CD4-positive, alpha-beta T cell (primary cell): ENCODE results near the gene OPCML. TPM values are rescaled to one million over a fixed set of nuclear protein-coding genes. Genes with fewer than 3 reads are reported as not detected.

ENCODE experiments used
- ATAC-seq: fragments of 200-7000 bp; cut with Tn5 transposase; one replicate; pipeline ENCODE4 v1.10.0; 2022; ENCODE audit warnings: mild to moderate bottlenecking; ENCODE audit not compliant: poor library complexity
- CTCF ChIA-PET: fragments of 350-600 bp; sonication (Branson Sonifier 250); formaldehyde crosslinking; loops from one replicate; lab custom pipeline; 2021; ENCODE audit warnings: antibody characterized with exemption, inconsistent platforms; lab: Charles Lee
- POLR2A ChIA-PET: fragments of 350-600 bp; sonication (Branson Sonifier 250); formaldehyde crosslinking; loops from one replicate; lab custom pipeline; 2021; ENCODE audit warnings: antibody characterized with exemption, inconsistent platforms; lab: Charles Lee
- DNase-seq, 14 experiments: peaks; one replicate each; pipeline ENCODE4 v3.0.0-alpha.2; 2013 to 2020; ENCODE audit warnings: mixed read lengths in 2 of 14
- H3K27ac ChIP-seq, 2 donors: one replicate each; pipeline versions ENCODE4 v1.5.1 to v1.7.0; 2013; ENCODE audit warnings: low read length in 2 of 2, low read depth in 1 of 2, mild to moderate bottlenecking in 1 of 2
- H3K27me3 ChIP-seq, 2 experiments: 1 replicate in 1 of 2; 2 replicates in 1 of 2; pipeline versions ENCODE4 v1.6.1 to v1.7.0; 2013; ENCODE audit warnings: low read length in 2 of 2, control low read depth in 1 of 2, mild to moderate bottlenecking in 1 of 2, moderate library complexity in 1 of 2; ENCODE audit not compliant: insufficient read depth in 2 of 2, control insufficient read depth in 1 of 2
- H3K36me3 ChIP-seq: one replicate; pipeline ENCODE4 v1.6.1; 2013; ENCODE audit warnings: low read length, control low read depth; ENCODE audit not compliant: insufficient read depth
- H3K4me1 ChIP-seq: one replicate; pipeline ENCODE4 v1.6.1; 2013; ENCODE audit warnings: low read length, control low read depth; ENCODE audit not compliant: insufficient read depth
- H3K4me3 ChIP-seq: one replicate; pipeline ENCODE4 v1.5.1; 2013; ENCODE audit warnings: mild to moderate bottlenecking, low read length, moderate library complexity
- H3K9me3 ChIP-seq, 2 experiments: 1 replicate in 1 of 2; 2 replicates in 1 of 2; pipeline versions ENCODE4 v1.6.1 to v1.7.0; 2013; ENCODE audit warnings: low read length in 2 of 2, mild to moderate bottlenecking in 2 of 2, control low read depth in 1 of 2, moderate library complexity in 1 of 2; ENCODE audit not compliant: control insufficient read depth in 1 of 2, insufficient read depth in 1 of 2
- H3K27ac Mint-ChIP-seq: one replicate; pipeline ENCODE4 v1.8.0; 2020; ENCODE audit warnings: mixed read lengths
- H3K27me3 Mint-ChIP-seq: one replicate; pipeline ENCODE4 v1.8.0; 2021; ENCODE audit warnings: mixed read lengths
- H3K36me3 Mint-ChIP-seq: one replicate; pipeline ENCODE4 v1.8.0; 2021; ENCODE audit warnings: low read depth, mixed read lengths
- H3K4me1 Mint-ChIP-seq: one replicate; pipeline ENCODE4 v1.8.0; 2021; ENCODE audit warnings: low read depth, mixed read lengths
- H3K4me3 Mint-ChIP-seq: one replicate; pipeline ENCODE4 v1.8.0; 2020; ENCODE audit warnings: mild to moderate bottlenecking, mixed read lengths
- H3K9me3 Mint-ChIP-seq: one replicate; pipeline ENCODE4 v1.8.0; 2020; ENCODE audit warnings: mixed read lengths
- CTCF ChIP-seq: fragments of 200-600 bp; IDR thresholded peaks from one replicate; pipeline ENCODE4 v1.8.0; 2022; ENCODE audit warnings: antibody characterized with exemption, mild to moderate bottlenecking
- intact Hi-C, 2 experiments: fragments of 100-400 bp; cut with DNase I in 1 of 2; cut with micrococcal nuclease in 1 of 2; formaldehyde crosslinking; loops; one replicate each; pipeline versions ENCODE4 v1.15.1 to v1.9.0; 2023 to 2025; cut with DNase I, micrococcal nuclease
- total RNA-seq, 174 experiments: library from RNA in 2 of 174; stranded (reverse) in 2 of 174; gene quantifications; one replicate each; pipeline ENCODE4 v1.2.3 and lab custom pipeline; 2021 to 2026

The OPCML gene
- total RNA-seq, 2 experiments from 2014 or later = not detected

DNA sequence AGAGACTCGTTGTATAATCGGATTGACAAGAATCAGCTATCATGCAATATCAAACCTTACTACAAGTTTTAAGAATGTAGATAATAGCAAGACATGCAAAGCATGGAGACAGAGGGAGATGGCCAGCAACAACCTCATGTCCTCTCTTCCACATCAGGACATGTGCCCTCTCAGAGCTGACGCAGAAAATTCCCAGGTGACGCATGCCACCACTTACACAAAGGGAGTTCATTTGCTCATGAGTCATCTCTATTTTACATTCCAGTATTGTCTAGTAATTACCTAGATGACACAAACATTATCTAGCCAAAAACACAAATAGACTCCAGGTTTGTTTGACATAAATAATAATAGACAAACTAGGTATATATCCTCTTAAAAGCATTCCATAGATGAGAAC lies 38.1 kb upstream of the OPCML start:
- Histone ChIP-seq H3K27me3 (no peaks in the 10 kb centered on the region), H3K9me3 (no peaks in the 10 kb centered on the region), H3K4me3 (no peak overlapping the region), H3K4me1 (no peaks in the 10 kb centered on the region), H3K27ac (no peak overlapping the region), H3K36me3 (no peaks in the 10 kb centered on the region)
- H3K27ac Mint-ChIP-seq = no peak overlapping the region
- ATAC-seq (no peak), DNase-seq (no peak)
- ChIA-PET POLR2A (no interaction called here), CTCF (no interaction called here)
- H3K36me3 Mint-ChIP-seq = no peaks in the 10 kb centered on the region
- intact Hi-C loops = no loop called here
- no peaks in the 10 kb centered on the region for H3K4me1 Mint-ChIP-seq
- H3K9me3 Mint-ChIP-seq = no peaks in the 10 kb centered on the region
- H3K27me3 Mint-ChIP-seq = peaks cover 10% of the 10 kb centered on the region
- no peak overlapping the region for H3K4me3 Mint-ChIP-seq
- no peak for TF ChIP-seq CTCF

DNA sequence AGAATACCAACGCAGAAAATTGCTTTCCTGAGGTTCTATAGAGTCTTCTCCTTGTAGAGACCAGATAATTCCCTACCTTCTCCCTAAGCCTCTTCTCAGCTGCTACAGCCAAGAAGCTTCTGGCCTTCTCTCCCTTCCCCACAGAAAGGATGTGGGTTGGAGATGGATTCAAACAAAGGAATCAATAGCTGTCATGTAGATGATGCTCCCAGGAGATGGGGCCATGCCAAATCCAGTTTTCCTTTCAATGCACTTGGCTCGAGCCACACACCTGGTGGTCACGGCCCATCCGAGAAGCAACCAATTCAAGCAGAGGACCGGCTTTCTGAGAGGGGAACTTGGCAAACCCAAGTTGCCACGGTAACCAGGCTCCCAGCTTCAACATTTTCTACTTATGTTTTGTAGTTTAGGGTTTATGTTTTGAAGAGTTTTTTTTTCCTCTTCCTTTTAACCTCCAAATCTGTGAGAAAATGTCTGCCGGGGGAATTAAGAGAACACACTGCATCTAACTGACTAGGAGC lies 31.3 kb upstream of the OPCML start:
- H3K36me3 Mint-ChIP-seq = no peaks in the 10 kb centered on the region
- H3K4me3 Mint-ChIP-seq = no peak overlapping the region
- H3K4me1 Mint-ChIP-seq = no peaks in the 10 kb centered on the region
- POLR2A ChIA-PET = no interaction called here
- H3K27me3 ChIP-seq = no peaks in the 10 kb centered on the region
- no peak overlapping the region for H3K4me3 ChIP-seq
- intact Hi-C loops = no loop called here
- TF ChIP-seq CTCF = no peak
- no peak overlapping the region for H3K27ac ChIP-seq
- H3K9me3 ChIP-seq = peaks cover 0 to 4% of the 10 kb centered on the region in 2 experiments
- no peaks in the 10 kb centered on the region for H3K4me1 ChIP-seq
- DNase-seq (no peak), ATAC-seq (no peak)
- H3K27ac Mint-ChIP-seq = no peak overlapping the region
- H3K36me3 ChIP-seq = no peaks in the 10 kb centered on the region
- peaks cover 7% of the 10 kb centered on the region for H3K27me3 Mint-ChIP-seq
- no peaks in the 10 kb centered on the region for H3K9me3 Mint-ChIP-seq
- CTCF ChIA-PET = no interaction called here

DNA sequence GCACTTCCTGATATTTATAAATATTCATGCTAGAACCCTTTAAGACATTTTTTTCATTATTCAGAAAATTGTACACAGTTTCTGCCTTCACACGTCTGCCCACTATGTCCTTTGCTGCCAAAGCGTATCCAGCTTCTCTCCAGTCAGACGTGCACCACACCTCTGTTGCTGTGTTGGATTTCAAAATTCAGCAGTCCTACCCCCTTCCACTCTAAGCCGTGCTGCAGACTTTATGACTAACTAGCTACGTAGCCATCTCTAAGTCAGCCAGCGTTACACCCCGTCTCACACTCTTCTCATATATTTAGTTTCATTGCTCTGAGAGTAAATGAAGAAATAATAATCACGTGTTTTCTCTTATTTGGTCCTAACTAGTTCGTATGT lies 28.2 kb upstream of the OPCML start:
- CTCF ChIA-PET = no interaction called here
- H3K27ac ChIP-seq = no peak overlapping the region
- no peaks in the 10 kb centered on the region for H3K9me3 Mint-ChIP-seq
- ATAC-seq (no peak), DNase-seq (no peak)
- no peak overlapping the region for H3K27ac Mint-ChIP-seq
- no peak overlapping the region for H3K4me3 Mint-ChIP-seq
- POLR2A ChIA-PET = no interaction called here
- no peaks in the 10 kb centered on the region for H3K36me3 Mint-ChIP-seq
- H3K27me3 Mint-ChIP-seq = peaks cover 7% of the 10 kb centered on the region
- peaks cover 0 to 5% of the 10 kb centered on the region in 2 experiments for H3K9me3 ChIP-seq
- H3K4me3 ChIP-seq = no peak overlapping the region
- H3K36me3 ChIP-seq = no peaks in the 10 kb centered on the region
- intact Hi-C loops = no loop called here
- TF ChIP-seq CTCF = no peak
- no peaks in the 10 kb centered on the region for H3K27me3 ChIP-seq
- no peaks in the 10 kb centered on the region for H3K4me1 Mint-ChIP-seq
- H3K4me1 ChIP-seq = no peaks in the 10 kb centered on the region
